ENCODE measurements around the gene ARSD.

Gene ARSD

DNA sequence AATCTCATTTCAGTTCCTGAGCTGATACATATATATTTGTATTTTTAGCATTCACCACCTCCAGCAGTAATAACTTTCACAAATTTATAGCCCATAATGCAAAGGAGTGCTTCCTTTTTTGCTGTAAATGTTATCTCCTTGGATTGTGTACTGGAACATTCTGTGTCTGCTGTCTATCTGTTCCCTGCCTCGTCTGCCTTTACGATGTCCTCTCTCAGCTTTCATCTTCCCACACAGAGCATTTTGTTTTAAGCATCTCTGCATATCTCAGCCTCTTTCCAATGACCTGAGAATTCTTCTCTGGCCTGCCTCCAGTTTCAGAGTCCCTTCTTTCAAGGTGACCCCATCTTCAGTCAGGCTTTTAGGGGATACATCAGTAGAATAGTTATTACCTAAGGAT lies 57.3 kb downstream of the ARSD start:
- no peak for DNase-seq
- intact Hi-C loops (cut with DNase I) = no loop called here

DNA sequence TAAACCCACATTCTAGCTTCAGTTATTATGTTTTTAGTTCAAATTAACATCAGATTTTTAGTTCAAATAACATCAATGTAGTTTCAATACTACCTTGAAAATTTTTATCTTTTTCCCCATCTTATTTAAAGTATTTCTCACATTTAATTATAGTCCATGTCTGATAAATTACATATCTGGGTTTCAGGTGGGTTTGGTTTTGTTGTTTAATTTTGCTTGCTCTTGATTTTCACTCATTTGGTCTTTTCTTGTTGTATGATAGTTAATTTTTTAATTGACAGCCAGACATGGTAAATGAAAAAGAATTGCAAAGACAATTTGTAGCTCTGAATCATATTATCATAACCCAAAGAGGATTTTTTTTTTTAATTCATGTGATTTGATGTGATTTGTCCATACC lies 58.5 kb downstream of the ARSD start:
- intact Hi-C loops (cut with DNase I) = no loop called here
- DNase-seq = no peak

DNA sequence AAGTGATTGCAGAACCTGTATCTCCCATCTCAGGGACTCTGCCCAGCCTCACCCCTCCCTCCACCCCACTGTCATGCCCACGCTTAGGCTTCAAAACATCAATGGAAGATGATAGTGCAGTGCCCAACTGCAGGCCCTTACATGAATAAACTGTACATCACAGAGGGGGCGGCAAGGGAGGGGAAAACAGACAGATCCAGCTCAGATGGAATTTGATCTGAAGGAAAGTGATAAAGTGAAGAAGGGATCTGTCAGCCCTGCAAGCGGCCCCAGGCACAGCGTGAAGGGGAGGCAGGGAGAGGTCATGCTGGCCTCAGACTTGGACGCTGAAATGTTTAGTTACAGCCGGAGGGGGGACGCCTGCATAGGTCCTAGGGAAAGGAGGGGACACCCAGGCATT lies 61.9 kb downstream of the ARSD start:
- no peak for DNase-seq
- intact Hi-C loops (cut with DNase I) = no loop called here

DNA sequence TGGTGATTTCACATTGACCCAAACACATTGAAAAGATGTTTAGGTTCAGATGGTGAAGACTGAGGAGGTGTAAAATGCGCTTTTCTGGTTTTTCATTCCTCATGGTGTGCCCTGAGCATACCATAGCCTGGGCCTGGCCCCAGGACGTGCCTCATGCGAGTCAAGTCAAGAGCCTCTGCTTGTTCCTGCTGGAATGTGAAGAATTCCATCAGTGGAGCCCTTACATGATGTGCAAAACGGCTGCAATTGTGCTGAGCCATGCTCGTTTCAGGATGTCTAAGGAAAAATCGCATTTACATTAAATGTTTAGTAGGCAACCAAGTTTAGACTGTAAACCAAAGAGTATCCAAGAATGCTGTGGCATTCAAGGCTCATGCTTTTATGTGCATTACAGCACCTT lies 65.5 kb downstream of the ARSD start:
- DNase-seq = no peak
- intact Hi-C loops (cut with DNase I) = no loop called here

DNA sequence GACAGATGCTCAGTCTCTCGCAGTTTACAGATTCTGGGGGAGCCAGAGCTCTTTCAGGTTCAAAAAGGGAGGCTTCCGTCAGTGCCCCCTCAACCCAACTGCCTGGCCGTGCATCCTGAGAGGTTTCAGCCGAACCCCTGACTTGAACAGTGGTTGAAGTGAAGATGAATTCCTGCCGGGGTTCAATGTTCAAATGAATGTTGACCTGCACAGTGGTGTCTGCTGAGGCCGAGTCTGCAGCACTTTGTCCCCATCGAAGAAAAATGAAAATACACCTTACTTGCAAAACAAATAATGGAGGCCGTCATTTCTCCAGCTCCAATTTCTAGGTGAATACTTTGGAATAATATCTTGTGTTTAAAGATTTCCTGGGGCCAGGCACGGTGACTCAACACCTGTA lies 66.7 kb downstream of the ARSD start:
- DNase-seq = no peak
- intact Hi-C loops (cut with DNase I) = no loop called here

DNA sequence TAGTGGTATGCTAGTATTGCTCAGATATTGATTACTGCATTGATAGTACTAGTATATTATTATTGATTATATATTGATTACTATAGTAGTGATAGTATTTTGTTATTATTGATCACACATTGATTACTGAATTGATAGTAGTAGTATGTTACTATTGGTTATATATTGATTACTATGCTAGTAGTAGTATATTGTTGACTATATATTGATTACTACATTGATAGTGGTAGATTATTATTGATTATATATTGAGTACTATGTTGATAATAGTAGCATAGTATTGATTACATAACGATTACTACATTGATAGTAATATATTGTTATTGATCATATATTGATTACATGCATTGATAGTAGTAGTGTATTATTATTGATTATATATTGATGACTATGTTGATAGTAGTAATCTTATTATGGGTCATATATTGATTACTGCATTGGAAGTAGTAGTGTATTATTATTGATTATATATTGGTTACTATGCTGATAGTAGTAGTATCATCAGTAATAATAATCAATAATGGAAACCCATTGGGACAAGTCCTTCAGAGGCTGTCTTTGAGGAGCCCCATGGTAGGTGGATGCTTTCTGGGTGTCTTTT lies 69.8 kb downstream of the ARSD start:
- intact Hi-C loops (cut with DNase I) = no loop called here
- DNase-seq = no peak

DNA sequence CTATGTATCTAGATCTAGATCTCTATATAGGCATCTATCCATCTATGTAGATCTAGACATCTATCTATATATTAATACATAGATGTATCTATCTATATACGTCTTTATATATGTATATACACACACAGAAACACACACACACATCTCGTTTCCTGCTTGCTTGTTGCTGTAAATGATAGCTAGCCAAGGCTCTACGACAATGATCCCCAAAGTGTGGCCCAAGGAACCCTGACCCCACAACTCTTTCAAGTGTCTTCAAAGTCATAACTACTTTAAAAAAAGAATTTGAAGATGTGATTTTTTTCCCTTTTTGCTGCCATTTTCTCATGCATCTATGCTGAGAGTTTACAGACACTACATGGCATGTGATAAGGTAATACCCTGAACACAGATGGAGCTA lies 71.6 kb downstream of the ARSD start:
- intact Hi-C loops (cut with DNase I) = no loop called here
- no peak for DNase-seq

DNA sequence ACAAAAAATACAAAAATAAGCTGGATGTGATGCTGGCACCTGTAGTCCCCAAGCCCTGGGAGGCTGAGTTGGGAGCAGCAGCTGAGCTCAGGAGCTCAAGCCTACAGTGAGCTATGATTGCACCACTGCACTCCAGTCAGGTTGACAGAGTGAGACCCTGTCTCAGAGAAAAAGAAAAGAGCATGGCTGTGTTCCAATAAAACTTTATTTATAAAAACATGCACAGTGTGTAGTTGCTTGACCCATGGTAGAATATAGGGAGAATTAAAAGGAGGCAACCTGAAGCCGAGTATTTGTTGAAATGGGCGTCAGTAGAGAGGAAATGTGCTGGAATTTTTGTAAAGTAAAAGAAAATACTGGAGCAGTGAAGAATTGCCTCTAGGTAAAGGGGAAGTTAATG lies 73.4 kb downstream of the ARSD start:
- no peak for DNase-seq
- intact Hi-C loops (cut with DNase I) = no loop called here

DNA sequence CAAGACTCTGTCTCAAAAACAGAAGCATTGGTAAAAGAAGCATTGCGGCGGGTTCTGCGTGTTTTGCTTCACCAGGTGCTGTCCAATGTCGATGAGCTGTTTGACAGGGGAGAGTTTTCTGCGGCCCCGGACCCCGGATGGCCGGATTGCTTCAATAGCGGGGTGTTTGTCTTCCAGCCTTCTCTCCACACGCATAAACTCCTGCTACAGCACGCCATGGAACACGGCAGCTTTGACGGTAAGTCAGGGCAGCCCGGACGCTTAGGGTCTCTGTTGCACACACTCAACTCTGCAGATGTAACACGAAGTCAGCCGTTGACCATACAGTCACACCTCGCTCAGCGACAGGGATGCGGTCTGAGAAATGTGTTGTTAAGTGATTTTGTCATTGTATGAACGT lies 74.2 kb downstream of the ARSD start:
- DNase-seq = no peak
- intact Hi-C loops (cut with DNase I) = no loop called here
